ENCODE data around the gene FBLL1. TPM values are rescaled to one million over a fixed set of nuclear protein-coding genes. Genes with fewer than 3 reads are reported as not detected.
"Not testable (repeated sequence)": the region's sequence is repeated elsewhere in the genome, so short reads cannot be mapped to it uniquely, and the experiment has no call there.

The FBLL1 gene
- total RNA-seq, 1 donor from 2014 or later = 0.83 TPM

DNA sequence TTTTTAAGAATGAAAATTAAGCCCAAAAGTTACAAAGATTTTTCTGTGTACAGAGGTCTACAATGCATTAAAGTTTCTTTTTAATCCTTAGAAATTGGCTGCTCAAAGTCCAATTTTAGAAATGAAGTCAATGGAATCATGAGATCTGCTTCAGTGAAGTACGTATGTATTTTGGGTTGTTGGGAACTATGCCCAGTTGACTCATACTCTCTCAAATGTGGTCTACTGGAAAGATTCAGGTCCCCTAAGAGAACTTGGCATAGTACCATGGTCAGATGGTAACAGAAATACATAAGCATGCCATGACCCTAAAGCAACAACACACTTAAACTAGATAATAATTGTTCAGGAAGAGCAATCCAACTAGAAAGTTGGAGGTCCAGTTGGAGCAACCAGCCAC lies 23.0 kb downstream of the FBLL1 start:
- no peak for DNase-seq (ENCODE audit: low spot score)

DNA sequence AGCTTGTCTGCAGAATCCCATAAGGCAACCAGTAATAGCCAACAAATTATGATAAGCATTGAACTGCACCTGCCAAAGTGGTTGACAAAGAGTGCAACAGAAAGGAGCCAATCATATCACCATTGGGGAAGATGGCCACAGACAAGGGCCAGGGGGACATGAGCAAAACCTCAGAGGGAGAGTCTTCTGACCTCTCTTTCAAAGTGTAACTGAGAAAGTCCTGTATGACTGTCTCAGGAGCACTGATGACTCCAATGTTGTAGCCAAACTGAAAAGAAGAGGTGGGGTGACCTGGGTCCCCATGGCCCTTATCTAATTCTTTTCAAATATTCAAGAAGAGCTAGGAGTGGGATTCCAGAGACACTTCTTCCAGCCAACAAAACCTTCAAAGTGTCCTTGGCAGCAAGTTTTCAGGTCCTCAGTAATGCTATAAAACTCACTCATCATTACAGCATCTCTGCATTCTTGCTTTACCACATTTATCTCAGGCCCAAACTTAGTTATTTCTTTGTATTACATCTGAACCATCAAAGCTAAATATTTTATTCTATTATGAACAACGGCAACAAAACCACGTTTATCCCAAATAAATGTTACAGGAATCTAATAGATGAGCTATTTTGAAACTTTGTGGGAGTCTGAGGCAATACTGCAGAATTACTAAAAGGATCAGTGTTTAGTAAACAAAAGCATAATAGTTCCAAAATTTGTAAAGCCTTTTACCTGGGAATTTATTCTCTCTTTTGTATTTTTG lies 24.4 kb downstream of the FBLL1 start:
- DNase-seq (ENCODE audit: low spot score) = no peak

DNA sequence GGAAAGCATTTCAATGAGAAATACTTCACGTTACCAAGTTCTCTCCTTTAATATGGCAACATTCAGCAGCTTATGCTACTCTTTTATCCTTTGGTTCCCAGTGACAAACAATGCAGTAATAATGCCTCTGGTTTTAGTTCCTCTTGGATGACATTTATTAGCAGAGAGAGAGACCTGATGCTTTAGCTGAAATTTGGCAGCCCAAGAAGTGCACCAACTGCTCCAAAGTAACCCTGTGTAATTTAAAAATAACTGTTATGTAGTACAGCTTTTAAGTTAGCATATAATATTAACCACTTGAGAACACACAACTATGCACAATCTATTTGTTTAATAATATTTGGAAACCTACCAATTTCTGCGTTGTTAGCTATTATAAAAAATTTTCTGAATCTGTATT lies 28.3 kb downstream of the FBLL1 start:
- no peak for DNase-seq (ENCODE audit: low spot score)

DNA sequence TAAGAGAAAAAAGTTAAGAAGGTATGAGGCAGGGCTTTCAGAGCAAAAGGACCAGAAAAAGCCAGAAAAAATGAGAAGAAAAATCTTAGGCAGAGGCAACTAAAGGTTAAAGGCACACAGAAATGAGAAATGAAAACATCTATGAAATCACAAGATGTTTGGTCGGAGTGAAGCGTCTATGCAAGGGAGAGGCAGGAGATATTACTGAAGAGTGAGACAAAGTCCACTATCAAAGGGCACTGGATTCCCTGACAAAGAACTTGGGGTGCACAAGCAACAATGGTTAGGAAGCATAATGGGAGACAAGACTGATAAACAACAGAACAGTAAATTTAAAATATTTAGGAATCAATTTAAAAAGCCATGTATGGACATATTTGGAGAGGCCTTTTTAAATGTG lies 33.2 kb downstream of the FBLL1 start:
- DNase-seq (ENCODE audit: low spot score) = no peak

DNA sequence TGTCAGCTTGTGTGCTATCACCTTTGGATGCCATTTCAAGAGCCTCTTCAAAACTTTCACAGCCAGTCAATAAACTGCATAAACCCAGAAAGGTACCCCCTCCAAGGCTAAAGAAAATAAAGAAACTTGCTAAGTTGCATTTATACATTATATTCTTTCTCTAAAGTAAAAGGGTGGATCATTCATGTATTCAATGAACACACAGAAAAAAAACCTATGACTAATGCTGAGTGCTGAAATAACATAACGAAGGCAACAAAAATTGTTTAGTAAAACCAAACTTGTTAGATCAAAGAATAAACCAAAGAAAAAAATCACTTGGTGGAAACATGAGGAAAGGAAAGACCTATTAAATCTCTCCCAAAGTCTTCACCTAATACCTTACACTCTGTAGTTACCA lies 34.9 kb downstream of the FBLL1 start:
- no peak for DNase-seq (ENCODE audit: low spot score)

DNA sequence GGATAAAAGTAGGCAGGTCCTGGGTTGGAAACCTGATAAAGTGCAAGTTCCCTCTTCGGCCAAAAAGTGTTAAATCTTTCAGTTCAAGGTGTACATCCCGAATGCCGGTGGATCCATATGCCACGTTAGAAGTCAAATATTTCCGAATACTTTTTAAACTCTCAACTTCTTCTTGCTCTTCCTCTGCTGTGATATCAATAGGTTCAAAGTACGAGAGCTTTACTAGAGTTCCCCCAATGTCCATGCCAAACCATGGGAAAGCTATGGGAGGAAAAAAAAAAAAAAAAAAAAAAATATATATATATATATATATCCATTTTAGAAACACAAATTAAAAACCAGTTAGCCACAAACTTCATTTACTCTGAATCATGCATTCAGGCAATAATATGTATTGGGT lies 39.6 kb downstream of the FBLL1 start:
- DNase-seq (ENCODE audit: low spot score) = no peak

DNA sequence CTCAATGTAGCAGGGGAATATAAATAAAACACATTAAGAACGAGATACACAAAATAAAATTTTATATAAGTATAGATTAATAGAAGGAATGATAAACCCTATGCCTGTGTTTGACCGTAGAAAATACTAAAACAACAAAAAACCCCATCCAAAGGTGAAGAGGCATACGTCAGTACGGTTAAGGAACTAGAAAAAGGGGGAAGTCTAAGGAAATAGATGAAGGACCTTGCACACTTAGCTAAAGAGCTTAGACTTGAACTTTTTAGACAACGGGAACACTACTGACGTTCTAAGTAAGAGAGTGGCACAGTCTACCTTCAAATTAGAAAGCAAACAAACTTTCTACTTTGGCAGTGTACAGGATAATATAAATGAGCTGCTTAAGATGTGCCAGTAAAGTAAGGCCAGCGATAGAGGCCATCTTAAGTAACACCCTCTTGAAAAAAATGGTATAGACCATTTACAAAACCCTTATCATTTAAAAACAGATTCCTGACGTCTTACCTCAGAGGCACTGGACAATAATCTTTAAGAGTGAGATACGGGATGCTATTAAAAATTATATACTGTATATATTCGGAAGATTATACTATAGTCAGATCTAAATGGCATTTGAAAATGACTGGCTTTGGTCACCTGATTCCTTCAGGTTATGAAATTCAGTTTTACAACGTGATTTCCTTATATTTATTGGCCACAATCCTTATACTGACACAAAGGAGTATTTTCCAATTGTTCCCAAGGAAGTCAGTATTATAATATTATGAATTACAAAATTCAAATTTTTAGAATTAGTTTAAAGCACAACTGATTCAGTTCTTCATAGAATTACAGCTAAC lies 41.6 kb downstream of the FBLL1 start:
- DNase-seq (ENCODE audit: low spot score) = no peak

DNA sequence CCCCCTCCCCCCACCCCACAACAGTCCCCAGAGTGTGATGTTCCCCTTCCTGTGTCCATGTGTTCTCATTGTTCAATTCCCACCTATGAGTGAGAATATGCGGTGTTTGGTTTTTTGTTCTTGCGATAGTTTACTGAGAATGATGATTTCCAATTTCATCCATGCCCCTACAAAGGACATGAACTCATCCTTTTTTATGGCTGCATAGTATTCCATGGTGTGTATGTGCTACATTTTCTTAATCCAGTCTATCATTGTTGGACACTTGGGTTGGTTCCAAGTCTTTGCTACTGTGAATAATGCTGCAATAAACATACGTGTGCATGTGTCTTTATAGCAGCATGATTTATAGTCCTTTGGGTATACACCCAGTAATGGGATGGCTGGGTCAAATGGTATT lies 44.6 kb downstream of the FBLL1 start:
- not testable (repeated sequence) for DNase-seq (ENCODE audit: low spot score)

DNA sequence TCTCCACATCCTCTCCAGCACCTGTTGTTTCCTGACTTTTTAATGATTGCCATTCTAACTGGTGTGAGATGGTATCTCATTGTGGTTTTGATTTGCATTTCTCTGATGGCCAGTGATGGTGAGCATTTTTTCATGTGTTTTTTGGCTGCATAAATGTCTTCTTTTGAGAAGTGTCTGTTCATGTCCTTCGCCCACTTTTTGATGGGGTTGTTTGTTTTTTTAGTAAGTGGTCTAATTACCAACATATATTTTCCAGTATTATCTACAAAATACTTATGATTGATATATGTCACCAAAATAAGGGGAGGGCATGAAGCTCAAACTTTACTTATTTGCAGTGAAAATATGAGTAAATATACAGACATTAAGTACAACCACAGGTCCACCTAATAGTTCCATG lies 45.1 kb downstream of the FBLL1 start:
- DNase-seq (ENCODE audit: low spot score) = not testable (repeated sequence)

DNA sequence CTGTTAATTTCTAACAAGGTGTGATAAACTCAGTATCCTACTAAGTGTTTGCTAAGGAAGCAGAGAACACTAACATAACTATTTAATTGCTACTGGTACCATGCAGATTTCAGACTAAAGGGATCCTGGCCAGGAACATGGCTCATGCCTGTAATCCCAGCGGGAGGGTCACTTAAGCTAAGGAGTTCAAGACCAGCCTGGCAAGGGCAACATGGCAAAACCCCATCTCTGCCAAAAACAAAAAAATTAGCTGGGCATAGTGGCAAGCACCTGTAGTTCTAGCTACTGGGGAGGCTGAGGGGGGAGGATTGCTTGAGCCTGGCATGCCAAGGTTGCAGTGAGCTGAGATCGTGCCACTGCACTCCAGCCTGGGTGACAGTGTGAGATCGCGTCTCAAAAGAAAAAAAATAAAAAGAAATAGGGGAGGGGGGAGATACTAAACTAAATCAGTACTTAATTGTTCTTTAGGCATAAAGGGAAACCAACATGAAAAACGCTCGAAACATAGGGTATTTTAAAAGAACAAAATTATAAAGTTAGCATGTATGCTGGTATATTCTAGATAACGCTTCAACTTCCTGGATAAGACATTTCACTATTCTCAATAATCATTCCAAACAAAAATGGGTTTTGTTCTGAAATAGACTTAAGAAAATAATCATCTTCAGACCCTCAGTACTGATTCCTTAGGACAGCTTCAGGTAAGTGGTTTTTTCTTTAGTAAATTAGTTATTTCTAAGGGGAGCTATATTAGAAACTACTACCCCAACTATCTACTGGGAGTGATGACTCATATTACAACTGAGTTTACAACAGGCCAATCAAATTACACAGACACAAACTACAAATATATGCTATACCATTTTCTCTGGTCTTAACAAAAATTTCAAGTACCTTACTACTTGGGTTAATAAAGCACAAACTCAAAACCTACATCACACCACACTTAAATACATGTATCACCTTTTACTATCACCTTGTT lies 46.6 kb downstream of the FBLL1 start:
- no peak for DNase-seq (ENCODE audit: low spot score)

DNA sequence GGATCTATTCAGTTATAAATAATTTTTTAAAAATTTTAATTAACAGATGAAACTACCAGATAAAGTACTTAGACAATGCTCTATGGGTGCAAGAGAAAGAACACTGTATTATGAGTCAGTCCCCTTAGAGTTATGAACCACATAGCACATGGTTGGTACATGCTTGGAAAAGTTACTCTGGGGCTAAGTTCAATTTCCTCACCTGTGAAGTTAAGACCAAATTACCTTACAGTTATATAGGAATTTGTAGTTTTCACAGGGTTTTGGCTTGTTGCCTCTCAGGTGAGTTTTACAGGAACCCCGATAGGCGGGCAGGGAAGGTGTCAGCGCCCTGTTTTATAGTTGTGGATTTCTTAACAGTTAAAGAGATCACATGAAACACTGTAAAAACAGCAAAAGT lies 48.9 kb downstream of the FBLL1 start:
- no peak for DNase-seq (ENCODE audit: low spot score)

DNA sequence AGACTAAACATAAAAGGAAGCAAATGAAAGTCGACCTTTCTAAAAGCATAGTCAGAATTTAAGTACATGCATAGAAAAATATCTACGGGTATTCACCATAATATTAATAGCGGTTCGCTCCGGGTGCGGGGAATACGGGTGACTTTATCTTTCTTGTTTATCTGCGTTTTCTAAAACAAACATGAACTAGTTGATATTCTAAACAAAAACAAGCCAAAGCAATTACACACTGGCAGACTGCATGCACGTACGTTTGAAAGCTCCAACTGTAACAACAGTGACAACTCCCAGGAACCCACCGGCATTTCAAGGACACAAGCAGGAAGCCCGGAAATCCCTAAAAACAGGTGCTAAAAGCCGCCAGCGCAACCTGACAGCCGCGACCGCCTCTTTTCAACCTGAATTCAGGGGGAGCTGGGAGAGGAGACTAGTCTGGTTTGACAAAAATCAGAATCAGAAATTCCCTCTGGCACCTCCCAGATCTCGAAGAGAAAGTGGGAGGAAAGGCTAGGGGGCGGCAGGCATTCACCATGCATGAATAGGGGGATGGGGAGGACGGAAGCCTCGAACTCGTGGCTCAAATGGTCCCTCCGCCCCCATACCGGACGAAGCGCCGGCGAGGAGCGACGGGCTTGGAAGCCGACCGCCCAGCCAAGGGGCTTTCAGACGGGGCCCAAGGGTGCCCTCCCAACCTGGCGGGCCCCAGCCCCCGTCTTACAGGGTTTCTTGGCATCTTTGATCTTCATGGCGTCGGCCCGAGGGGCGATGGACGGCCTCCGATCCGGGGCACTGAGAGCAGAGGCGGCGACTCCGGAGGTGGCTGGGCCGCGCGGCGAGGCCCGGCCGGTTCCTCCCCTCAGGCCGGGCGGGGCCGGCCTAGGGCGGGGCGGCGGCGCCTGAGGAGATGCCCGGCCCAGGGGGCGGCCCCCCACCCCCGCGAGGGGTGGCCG lies 49.7 kb downstream of the FBLL1 start, which contains the start of gene PANK3:
Gene PANK3, minus strand, starts transcription at position 831 of the 950 bp plus-strand sequence. Its CDS starts 85 bp downstream, at position 746.
- peak; percentile 76 for DNase-seq (ENCODE audit: low spot score)

DNA sequence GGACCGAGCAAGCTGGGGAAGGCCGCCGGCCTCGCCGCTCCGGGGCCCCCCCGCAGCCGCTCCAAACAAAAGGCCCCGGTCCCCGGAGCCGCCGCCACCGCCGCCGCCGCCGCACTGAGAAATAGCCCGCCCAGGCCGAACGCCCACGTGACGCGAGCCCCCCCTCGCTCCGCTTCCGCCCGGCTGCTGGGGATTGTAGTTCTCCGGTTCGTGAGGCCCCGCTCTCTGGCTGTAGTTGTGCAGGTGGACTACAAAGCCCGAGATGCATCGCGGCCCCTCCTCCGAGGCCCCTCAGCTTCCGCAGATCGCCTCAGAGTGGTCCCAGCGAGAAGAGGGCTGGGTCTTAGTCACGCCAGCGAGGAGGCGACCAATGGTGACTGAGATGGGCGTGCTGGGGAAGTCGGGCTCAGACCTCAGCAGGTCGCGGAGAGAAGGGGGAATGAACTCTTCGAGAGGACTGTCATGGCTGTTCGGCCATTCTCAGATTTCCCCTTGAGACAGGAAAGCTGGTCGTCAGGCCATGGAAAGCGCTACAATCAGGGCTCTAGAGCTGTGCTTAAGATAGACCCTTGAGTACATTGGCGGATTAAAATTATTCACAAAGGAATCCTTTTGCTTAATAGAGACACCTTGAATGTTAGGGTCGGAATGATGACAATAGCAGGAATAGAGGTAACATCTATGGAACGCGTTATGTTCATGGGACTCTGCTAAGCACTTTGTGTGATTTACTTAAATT lies 50.6 kb downstream of the FBLL1 start:
- peak; percentile 99 for DNase-seq (ENCODE audit: low spot score)

DNA sequence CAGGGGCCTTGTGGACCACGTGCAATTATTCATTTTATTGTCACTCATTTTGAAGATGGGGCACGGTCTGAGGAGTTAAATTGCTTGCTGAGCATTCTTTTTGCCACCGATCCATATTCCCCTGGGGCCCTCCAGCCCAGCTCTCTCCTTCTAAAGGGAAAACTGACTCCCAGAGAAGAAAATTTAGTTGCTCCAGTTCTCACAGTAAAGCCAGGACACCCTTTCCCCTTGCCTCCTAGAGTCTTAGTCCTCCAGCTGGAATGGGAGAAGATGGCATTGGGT lies 51.1 kb downstream of the FBLL1 start:
- DNase-seq (ENCODE audit: low spot score) = no peak

Other genes with a start within 250 kb of the FBLL1 start
- gene WWC1, start 237.7 kb upstream of the FBLL1 start, total RNA-seq = 95.2 TPM
- gene RARS1, start 42.8 kb upstream of the FBLL1 start, total RNA-seq = 78.3 TPM
- 43.1 TPM for gene PANK3, start 50.1 kb downstream of the FBLL1 start, total RNA-seq

Measured in ureter (tissue), 1 donor.